Heart left ventricle (tissue), 16 donors: ENCODE results near the gene FGF22. TPM values are rescaled to one million over a fixed set of nuclear protein-coding genes. Genes with fewer than 3 reads are reported as not detected.

Experiments
- ATAC-seq, 4 donors: fragments of 200-7000 bp; cut with Tn5 transposase; one replicate each; pipeline ENCODE4 v1.9.1; 2020 to 2022; ENCODE audit warnings: moderate library complexity in 4 of 4, mild to moderate bottlenecking in 3 of 4, moderate number of reproducible peaks in 1 of 4
- DNase-seq, 5 donors: peaks; one replicate each; pipeline ENCODE4 v3.0.0-alpha.2; 2020
- H3K27ac ChIP-seq, 12 donors: fragments of 200-600 bp; sonication (generic) in 4 of 12; one replicate each; pipeline versions ENCODE4 v1.5.0 to v1.8.0; 2016 to 2022; ENCODE audit warnings: mild to moderate bottlenecking in 2 of 12
- H3K27me3 ChIP-seq, 9 donors: fragments of 200-600 bp; sonication (generic) in 2 of 9; one replicate each; pipeline versions ENCODE4 v1.5.1 to v1.8.0; 2016 to 2022; ENCODE audit warnings: mild to moderate bottlenecking in 3 of 9
- H3K36me3 ChIP-seq, 9 donors: fragments of 200-600 bp; sonication (generic) in 2 of 9; one replicate each; pipeline versions ENCODE4 v1.5.0 to v1.8.0; 2018 to 2022; ENCODE audit warnings: mild to moderate bottlenecking in 2 of 9
- H3K4me1 ChIP-seq, 12 donors: fragments of 200-600 bp; sonication (generic) in 4 of 12; one replicate each; pipeline versions ENCODE4 v1.5.0 to v1.8.0; 2016 to 2022; ENCODE audit warnings: mild to moderate bottlenecking in 3 of 12
- H3K4me3 ChIP-seq, 12 donors: fragments of 200-600 bp; sonication (generic) in 4 of 12; one replicate each; pipeline versions ENCODE4 v1.5.0 to v1.8.0; 2017 to 2022; ENCODE audit warnings: mild to moderate bottlenecking in 9 of 12, moderate library complexity in 4 of 12
- H3K9me3 ChIP-seq, 12 donors: fragments of 200-600 bp; sonication (generic) in 4 of 12; one replicate each; pipeline versions ENCODE4 v1.5.0 to v1.8.0; 2016 to 2022; ENCODE audit warnings: mild to moderate bottlenecking in 1 of 12
- POLR2A ChIP-seq, 2 donors: fragments of 450-650 bp; IDR thresholded peaks; one replicate each; pipeline ENCODE4 v1.6.1; 2017; ENCODE audit warnings: antibody characterized with exemption in 2 of 2, mild to moderate bottlenecking in 2 of 2, moderate library complexity in 2 of 2
- WGBS, 4 donors: extraction: QIAGEN DNeasy Blood & Tissue Kit in 2 of 4; methylation state at CpG; one replicate each; pipeline versions ENCODE4 v1.1.5 to v1.1.7; 2013 to 2018; 5-methylcytosine and 5-hydroxymethylcytosine counted together
- intact Hi-C, 10 donors: fragments of 100-400 bp; cut with DNase I; formaldehyde crosslinking; loops; one replicate each; pipeline versions ENCODE4 v1.11.1 to v1.14.2; 2022
- polyA plus RNA-seq, 2 donors: library from polyadenylated mRNA; stranded (reverse); fragments of 200-250 nt; gene quantifications; one replicate each; pipeline ENCODE4 v1.2.3, GENCODE V29; 2013
- total RNA-seq, 9 donors: library from RNA; depleted of rRNA in 2 of 9; stranded (reverse); fragments of >200 nt in 2 of 9; fragmentation: NEBNext Ultra II Directional in 3 of 9; extraction: Animal tissue kit (Norgen Biotek cat#: 25700) in 3 of 9; gene quantifications; one replicate each; pipeline versions ENCODE4 v1.1.0 to v1.2.4, GENCODE V29; 2016 to 2023
- TF ChIP-seq, protein P1 (sequence below), 12 donors: fragments of 200-600 bp; sonication (generic) in 4 of 12; IDR thresholded peaks; one replicate each; pipeline versions ENCODE4 v1.5.0 to v1.8.0; 2018 to 2022; ENCODE audit warnings: antibody characterized with exemption in 12 of 12, mild to moderate bottlenecking in 5 of 12
- donor health status: ischemic (EF 13 %, LVEDD 7.1; RV severe dilation, severe dysfunction).
- donor health status: healthy with polysubstance abuse.
- donor health status: DM: no; HTN: yes; CAD: no.
- donor health status: DM: no; HTN: no; CAD: no.
- donor health status: ischemic (EF 25% LVEDD 6.9; RV normal size, moderate dysfunction).
- donor health status: ischemic (EF 25% LVEDD 5.7; RV mildly dilated, moderate dysfunction).
- donor health status: healthy.
- donor health status: DM: yes; HTN: yes; CAD: no.
- donor health status: ischemic (EF 35%, LVEDD 5.7; RV mildly dilated, moderate dysfunction).
- donor health status: nonischemic (EF 11% LVEDD 7.7; RV severe dilation, severe dysfunction).
- donor health status: DM: yes; HTN: yes; CAD: no.
- donor health status: PGD.
- donor health status: ischemic (EF 29% LVEDD 5.4; RV normal size, mild dysfunction).
- donor health status: nonischemic (EF 23%, LVEDD 6.1; RV moderate dilation, normal function).

FGF22 gene
- total and polyA plus RNA-seq, 11 donors, result 0.07 to 0.36 (median 0.16) TPM; not detected in 6

DNA sequence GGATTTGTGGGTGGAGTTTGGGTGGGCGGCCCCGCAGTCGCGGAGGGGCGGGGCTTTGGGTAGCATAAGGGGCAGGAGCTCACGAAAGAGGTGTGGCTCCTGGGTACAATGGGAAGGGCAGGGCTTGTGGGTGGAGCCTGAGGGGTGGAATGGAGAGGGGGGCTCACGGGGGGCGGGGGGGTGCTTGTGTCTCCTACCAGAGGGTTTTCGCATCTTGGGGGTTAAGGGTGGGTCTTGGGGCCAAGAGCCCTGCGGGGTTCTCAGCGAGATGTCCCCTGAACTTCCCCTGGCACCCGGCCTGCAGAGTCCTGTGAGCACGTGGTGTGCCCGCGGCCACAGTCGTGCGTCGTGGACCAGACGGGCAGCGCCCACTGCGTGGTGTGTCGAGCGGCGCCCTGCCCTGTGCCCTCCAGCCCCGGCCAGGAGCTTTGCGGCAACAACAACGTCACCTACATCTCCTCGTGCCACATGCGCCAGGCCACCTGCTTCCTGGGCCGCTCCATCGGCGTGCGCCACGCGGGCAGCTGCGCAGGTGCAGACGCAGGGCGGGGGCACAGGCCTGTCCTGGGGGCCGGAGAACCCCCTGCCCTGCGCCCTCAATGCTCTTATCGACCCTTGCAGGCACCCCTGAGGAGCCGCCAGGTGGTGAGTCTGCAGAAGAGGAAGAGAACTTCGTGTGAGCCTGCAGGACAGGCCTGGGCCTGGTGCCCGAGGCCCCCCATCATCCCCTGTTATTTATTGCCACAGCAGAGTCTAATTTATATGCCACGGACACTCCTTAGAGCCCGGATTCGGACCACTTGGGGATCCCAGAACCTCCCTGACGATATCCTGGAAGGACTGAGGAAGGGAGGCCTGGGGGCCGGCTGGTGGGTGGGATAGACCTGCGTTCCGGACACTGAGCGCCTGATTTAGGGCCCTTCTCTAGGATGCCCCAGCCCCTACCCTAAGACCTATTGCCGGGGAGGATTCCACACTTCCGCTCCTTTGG lies 41.6 kb downstream of the FGF22 start:
- Histone ChIP-seq H3K4me1 (peaks cover 4 to 44% (median 21%) of the 10 kb centered on the region in 12 donors), H3K36me3 (peaks cover 0 to 9% (median 3%) of the 10 kb centered on the region in 9 donors), H3K4me3 (peak overlapping the region in 10 of 12 donors; percentile 51 to 96 (median 84)), H3K27ac (peak overlapping the region in 10 of 12 donors; percentile 71 to 99 (median 96)), H3K9me3 (no peaks in the 10 kb centered on the region), H3K27me3 (peaks cover 0 to 9% (median 0%) of the 10 kb centered on the region in 9 donors)
- DNase-seq (peak in 3 of 5 donors; percentile 89 to 94 (median 90)), ATAC-seq (no peak)
- WGBS, 4 donors, result 59 to 86% (median 71%) methylated on average over 28 to 54 of the region's 54 CpGs
- intact Hi-C loops, result no loop called here
- TF ChIP-seq, protein P1, sequence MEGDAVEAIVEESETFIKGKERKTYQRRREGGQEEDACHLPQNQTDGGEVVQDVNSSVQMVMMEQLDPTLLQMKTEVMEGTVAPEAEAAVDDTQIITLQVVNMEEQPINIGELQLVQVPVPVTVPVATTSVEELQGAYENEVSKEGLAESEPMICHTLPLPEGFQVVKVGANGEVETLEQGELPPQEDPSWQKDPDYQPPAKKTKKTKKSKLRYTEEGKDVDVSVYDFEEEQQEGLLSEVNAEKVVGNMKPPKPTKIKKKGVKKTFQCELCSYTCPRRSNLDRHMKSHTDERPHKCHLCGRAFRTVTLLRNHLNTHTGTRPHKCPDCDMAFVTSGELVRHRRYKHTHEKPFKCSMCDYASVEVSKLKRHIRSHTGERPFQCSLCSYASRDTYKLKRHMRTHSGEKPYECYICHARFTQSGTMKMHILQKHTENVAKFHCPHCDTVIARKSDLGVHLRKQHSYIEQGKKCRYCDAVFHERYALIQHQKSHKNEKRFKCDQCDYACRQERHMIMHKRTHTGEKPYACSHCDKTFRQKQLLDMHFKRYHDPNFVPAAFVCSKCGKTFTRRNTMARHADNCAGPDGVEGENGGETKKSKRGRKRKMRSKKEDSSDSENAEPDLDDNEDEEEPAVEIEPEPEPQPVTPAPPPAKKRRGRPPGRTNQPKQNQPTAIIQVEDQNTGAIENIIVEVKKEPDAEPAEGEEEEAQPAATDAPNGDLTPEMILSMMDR (IDR thresholded peaks at IDR 0.05), result no peak
- no peak for TF ChIP-seq POLR2A (IDR thresholded peaks at IDR 0.05)

DNA sequence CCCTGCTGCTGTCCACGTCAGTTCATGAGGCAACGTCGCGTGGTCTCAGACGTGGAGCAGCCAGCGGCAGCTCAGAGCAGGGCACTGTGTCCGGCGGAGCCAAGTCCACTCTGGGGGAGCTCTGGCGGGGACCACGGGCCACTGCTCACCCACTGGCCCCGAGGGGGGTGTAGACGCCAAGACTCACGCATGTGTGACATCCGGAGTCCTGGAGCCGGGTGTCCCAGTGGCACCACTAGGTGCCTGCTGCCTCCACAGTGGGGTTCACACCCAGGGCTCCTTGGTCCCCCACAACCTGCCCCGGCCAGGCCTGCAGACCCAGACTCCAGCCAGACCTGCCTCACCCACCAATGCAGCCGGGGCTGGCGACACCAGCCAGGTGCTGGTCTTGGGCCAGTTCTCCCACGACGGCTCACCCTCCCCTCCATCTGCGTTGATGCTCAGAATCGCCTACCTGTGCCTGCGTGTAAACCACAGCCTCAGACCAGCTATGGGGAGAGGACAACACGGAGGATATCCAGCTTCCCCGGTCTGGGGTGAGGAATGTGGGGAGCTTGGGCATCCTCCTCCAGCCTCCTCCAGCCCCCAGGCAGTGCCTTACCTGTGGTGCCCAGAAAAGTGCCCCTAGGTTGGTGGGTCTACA lies 43.1 kb downstream of the FGF22 start:
- no peak for DNase-seq
- intact Hi-C loops, result no loop called here
- WGBS, 4 donors, result 79 to 82% (median 82%) methylated on average over 12 to 25 of the region's 25 CpGs

DNA sequence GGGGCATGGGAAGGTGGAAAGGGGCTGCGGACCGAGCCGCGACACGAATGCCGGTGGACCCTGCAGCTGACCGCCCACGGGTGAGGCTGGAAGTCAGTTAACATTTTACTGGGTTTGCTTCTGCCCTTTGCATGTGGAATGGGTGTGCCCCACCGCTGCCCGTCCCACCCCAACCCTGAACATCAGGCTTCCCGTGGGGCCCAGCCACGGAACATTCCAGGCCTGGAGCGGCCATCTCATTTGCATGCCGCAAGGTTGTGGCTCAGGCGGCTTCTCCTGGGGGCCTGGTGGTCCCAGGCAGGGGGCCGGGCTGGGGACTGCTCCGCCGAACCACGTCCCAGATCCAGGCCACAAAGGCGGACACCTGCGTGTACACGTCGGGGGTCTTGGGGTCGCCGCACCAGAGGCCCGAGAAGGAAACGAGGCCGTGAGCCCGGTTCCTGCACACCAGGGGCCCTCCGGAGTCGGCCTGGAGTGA lies 45.8 kb downstream of the FGF22 start:
- no peak for ATAC-seq
- Histone ChIP-seq H3K36me3 (peaks cover 0 to 9% (median 3%) of the 10 kb centered on the region in 9 donors), H3K4me3 (no peak overlapping the region), H3K27ac (no peak overlapping the region), H3K9me3 (no peaks in the 10 kb centered on the region), H3K27me3 (no peaks in the 10 kb centered on the region), H3K4me1 (peaks cover 0 to 8% (median 0%) of the 10 kb centered on the region in 12 donors)
- WGBS, 4 donors, result 82 to 89% (median 84%) methylated on average over 22 to 31 of the region's 31 CpGs
- TF ChIP-seq, protein P1 (IDR thresholded peaks at IDR 0.05), result no peak
- no peak for TF ChIP-seq POLR2A (IDR thresholded peaks at IDR 0.05)
- DNase-seq, result no peak
- intact Hi-C loops, result no loop called here

More for the DNA sequence above, 43.1 kb downstream of the FGF22 start:
- Histone ChIP-seq H3K27me3 (no peaks in the 10 kb centered on the region), H3K9me3 (no peaks in the 10 kb centered on the region), H3K4me1 (peaks cover 3 to 30% (median 14%) of the 10 kb centered on the region in 12 donors), H3K36me3 (peaks cover 0 to 9% (median 3%) of the 10 kb centered on the region in 9 donors), H3K4me3 (no peak overlapping the region), H3K27ac (no peak overlapping the region)
- ATAC-seq, result no peak
- TF ChIP-seq POLR2A (IDR thresholded peaks at IDR 0.05), result no peak
- TF ChIP-seq, protein P1 (IDR thresholded peaks at IDR 0.05), result no peak
